Measurements from ENCODE around the gene ABCD1.
"Not testable (repeated sequence)": the region's sequence is repeated elsewhere in the genome, so short reads cannot be mapped to it uniquely, and the experiment has no call there.

GRCh38 chrX:153704631-153705402, 19.8 kb upstream of the ABCD1 start:
- not testable (repeated sequence) for TF ChIP-seq CTCF (conservative IDR thresholded peaks at IDR 0.05); EZH2 (IDR thresholded peaks at IDR 0.05; ENCODE audit: low read depth)

Data from PC-9 (cell line).